Occipital lobe (tissue), 2 donors: ENCODE measurements around the gene IPO11. TPM values are rescaled to one million over a fixed set of nuclear protein-coding genes. Genes with fewer than 3 reads are reported as not detected.
"Not testable (repeated sequence)": the region's sequence is repeated elsewhere in the genome, so short reads cannot be mapped to it uniquely, and the experiment has no call there.

Source experiments
- DNase-seq: peaks from one replicate; lab custom pipeline; 2025; lab: John Stamatoyannopoulos, UW
- total RNA-seq: library from RNA; depleted of rRNA; stranded (reverse); fragments of >200 nt; gene quantifications from one replicate; pipeline ENCODE4 v1.2.3, GENCODE V29; 2014

Gene IPO11
- total RNA-seq, 1 donor from 2014 or later: 35.9 TPM

- no peak for DNase-seq
Observed at GRCh38 chr5:62596691-62597090, 184.1 kb downstream of the IPO11 start.

- no peak for DNase-seq
Observed at GRCh38 chr5:62597314-62597713, 184.8 kb downstream of the IPO11 start.

- no peak for DNase-seq
Observed at GRCh38 chr5:62600560-62601252, 188.1 kb downstream of the IPO11 start.

GRCh38 chr5:62603934-62604333 is 191.4 kb downstream of the IPO11 start:
- DNase-seq: no peak

GRCh38 chr5:62605638-62606037 is 193.1 kb downstream of the IPO11 start:
- DNase-seq: no peak

GRCh38 chr5:62606878-62607277 is 194.3 kb downstream of the IPO11 start:
- no peak for DNase-seq

GRCh38 chr5:62607615-62608014 is 195.1 kb downstream of the IPO11 start:
- DNase-seq: no peak

- no peak for DNase-seq
Observed at GRCh38 chr5:62608529-62609511, 196.3 kb downstream of the IPO11 start.

GRCh38 chr5:62614355-62614754 is 201.8 kb downstream of the IPO11 start:
- no peak for DNase-seq

GRCh38 chr5:62616615-62617277 is 204.2 kb downstream of the IPO11 start:
- no peak for DNase-seq

- no peak for DNase-seq
Observed at GRCh38 chr5:62617943-62618342, 205.4 kb downstream of the IPO11 start.

GRCh38 chr5:62620761-62621160 is 208.2 kb downstream of the IPO11 start:
- no peak for DNase-seq

- no peak for DNase-seq
Observed at GRCh38 chr5:62621280-62621679, 208.7 kb downstream of the IPO11 start.

- DNase-seq: no peak
Observed at GRCh38 chr5:62623271-62623670, 210.7 kb downstream of the IPO11 start.

GRCh38 chr5:62624436-62624835 is 211.9 kb downstream of the IPO11 start:
- not testable (repeated sequence) for DNase-seq

- DNase-seq: no peak
Observed at GRCh38 chr5:62626534-62626933, 214.0 kb downstream of the IPO11 start.

- no peak for DNase-seq
Observed at GRCh38 chr5:62627121-62627520, 214.6 kb downstream of the IPO11 start.

- DNase-seq: no peak
Observed at GRCh38 chr5:62627901-62628300, 215.3 kb downstream of the IPO11 start.

GRCh38 chr5:62631909-62632580 is 219.5 kb downstream of the IPO11 start:
- no peak for DNase-seq

- DNase-seq: no peak
Observed at GRCh38 chr5:62633243-62633642, 220.7 kb downstream of the IPO11 start.

GRCh38 chr5:62640446-62640845 is 227.9 kb downstream of the IPO11 start:
- DNase-seq: no peak
